ENCODE data around the gene LHX6.

LHX6 gene

DNA sequence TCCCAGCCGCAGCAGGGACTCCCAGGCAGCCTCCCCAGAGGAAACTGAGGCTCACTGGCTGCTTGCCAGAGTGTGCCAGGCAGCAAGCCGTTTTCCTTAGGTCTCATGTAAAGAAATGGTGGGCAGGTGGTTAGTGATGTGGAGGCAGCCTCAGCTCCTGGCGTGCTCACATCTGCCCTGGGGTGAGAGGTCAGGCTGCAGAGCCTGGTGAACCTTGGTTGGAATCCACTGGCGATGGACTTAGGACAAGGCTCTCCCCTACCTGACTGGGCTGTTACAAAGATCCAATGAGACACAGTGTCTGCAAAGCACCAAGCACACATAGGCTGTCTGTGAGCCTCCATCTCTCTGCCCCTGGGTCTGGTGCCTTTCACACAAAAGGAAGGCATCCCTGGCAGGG is 30.9 kb downstream of the LHX6 start:
- H3K27ac ChIP-seq = no peak overlapping the region
- TF ChIP-seq, protein P1, sequence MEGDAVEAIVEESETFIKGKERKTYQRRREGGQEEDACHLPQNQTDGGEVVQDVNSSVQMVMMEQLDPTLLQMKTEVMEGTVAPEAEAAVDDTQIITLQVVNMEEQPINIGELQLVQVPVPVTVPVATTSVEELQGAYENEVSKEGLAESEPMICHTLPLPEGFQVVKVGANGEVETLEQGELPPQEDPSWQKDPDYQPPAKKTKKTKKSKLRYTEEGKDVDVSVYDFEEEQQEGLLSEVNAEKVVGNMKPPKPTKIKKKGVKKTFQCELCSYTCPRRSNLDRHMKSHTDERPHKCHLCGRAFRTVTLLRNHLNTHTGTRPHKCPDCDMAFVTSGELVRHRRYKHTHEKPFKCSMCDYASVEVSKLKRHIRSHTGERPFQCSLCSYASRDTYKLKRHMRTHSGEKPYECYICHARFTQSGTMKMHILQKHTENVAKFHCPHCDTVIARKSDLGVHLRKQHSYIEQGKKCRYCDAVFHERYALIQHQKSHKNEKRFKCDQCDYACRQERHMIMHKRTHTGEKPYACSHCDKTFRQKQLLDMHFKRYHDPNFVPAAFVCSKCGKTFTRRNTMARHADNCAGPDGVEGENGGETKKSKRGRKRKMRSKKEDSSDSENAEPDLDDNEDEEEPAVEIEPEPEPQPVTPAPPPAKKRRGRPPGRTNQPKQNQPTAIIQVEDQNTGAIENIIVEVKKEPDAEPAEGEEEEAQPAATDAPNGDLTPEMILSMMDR (conservative IDR thresholded peaks at IDR 0.05) = no peak

DNA sequence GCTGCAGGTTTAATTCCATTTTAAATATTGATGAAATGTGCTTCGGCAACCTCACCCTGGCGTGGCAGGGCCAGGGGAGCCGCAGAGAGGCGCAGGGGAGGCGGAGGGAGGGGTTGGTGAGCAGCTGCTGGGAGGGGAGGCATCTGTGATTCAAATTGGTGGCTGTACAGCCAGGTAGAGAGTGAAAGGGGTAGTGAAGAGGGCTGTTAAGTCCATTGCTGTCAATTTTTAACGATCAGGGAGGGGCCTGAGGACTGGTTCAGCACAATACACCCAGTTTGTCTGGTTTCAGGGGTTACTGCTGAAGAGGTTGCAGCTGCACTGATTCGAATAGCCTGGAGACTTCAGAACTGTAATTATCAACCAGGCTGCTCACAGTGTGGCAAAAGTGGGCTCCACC is 31.3 kb downstream of the LHX6 start:
- no peak overlapping the region for H3K27ac ChIP-seq
- TF ChIP-seq, protein P1 (conservative IDR thresholded peaks at IDR 0.05) = no peak

DNA sequence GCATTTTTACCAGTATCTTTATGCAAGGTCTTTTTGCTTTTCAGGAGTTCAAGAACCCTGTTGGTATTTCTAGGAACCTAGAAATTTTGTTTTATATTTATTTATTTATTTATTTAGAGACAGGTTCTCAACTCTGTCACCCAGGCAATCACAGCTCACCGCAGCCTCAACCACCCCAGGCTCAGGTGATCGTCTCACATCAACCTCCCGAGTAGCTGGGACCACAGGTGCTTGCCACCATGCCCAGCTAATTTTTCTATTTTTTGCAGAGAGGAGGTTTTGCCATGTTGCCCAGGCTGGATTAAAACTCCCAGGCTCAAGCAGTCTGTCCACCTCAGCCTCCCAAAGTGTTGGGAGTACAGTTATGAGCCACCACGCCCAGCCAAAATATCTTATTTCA is 32.9 kb downstream of the LHX6 start:
- TF ChIP-seq, protein P1 (conservative IDR thresholded peaks at IDR 0.05) = no peak
- no peak overlapping the region for H3K27ac ChIP-seq

DNA sequence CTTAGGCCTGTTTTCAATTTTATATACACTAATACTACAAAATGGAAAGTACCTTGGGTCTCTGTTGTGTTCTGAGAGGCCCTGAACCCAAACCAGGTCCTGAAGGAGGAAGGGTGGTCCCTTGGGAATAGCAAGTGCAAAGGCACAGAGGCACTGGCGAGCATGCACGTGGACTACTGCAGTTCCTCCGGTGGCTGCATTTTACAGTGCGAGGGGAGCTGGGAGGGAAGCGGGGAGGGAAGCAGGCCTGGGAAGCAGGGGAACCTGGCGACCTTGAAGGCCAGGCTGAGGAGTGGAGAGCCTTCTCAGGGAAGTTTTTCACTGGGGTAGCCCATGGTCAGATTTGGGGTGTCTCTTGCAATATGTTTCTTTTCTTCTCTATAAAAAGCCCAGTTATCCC is 35.1 kb downstream of the LHX6 start:
- TF ChIP-seq, protein P1 (conservative IDR thresholded peaks at IDR 0.05) = no peak
- H3K27ac ChIP-seq = no peak overlapping the region

DNA sequence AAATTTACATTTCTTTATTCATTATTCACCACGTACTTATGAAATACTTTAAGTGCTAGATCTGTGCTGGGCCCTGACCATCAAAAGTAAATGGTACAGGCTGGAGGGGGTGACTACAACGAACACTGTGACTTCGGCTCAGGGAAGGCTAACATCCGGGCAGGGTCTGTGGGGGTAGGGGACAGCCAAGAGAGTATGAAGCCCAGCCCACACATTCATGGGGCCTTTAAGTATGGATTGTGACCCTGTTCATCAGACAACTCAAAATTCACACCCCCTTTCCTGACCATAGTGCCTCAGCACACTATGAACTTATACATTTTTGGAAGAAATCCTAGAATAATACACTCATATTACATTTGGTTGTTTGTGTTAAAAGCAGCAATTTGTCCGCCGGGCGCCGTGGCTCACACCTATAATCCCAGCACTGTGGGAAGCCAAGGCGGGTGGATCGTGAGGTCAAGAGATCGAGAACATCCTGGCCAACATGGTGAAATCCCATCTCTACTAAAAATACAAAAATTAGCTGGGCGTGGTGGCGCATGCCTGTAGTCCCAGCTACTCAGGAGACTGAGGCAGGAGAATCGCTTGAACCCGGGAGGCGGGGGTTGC is 35.7 kb downstream of the LHX6 start:
- TF ChIP-seq, protein P1 (conservative IDR thresholded peaks at IDR 0.05) = no peak
- no peak overlapping the region for H3K27ac ChIP-seq

DNA sequence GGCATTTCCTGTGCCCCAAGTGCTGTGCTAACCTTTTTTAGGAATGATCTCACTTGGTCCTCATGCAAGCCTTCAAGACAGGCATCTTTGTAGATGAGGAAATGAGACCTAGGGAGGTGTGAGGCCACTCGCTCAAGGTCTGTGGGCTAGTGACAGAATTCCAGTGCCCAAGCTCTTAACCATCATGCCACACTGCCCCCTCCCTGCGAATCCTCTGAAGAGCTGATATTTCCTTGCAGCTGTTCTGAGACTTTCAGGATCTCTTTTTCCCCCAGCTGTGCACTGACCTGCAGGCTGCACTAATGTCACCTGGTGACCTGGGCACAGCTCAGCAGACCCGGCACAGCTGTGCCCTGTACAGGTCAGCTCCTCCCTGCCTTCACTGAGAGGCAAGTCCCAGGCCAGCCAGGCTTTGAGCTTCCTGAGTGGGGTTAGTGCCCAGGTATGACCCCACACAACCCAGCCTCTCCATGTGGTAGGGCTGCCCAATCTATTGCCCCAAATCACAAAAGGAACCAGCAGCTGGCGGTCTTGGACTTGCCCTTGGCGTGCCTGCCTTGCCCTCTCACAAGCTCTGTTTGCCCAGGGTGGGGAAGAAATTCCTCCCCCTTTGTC is 36.4 kb downstream of the LHX6 start:
- no peak overlapping the region for H3K27ac ChIP-seq
- TF ChIP-seq, protein P1 (conservative IDR thresholded peaks at IDR 0.05) = no peak

DNA sequence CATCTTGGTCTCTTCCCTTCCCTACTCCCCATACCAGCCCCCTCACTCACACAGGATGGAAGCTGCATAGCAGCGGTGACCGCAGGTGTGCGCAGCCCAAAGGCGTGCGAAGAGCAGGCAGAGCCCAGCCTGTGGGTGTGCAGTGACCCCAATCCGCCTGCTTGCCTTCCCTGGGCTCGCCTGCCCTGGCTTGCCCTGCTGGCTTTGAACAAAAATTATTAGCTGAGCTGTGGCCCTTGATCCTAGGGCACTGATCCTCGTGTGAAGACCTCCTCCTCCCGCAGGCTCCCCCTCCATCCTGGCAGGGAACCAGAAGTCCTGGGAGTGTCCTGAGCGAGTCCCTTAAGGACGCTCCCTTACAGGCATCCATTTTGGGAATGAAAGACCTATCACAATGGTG is 37.2 kb downstream of the LHX6 start:
- peak overlapping the region; percentile 46; the same call in 1 of the 2 replicates for H3K27ac ChIP-seq
- TF ChIP-seq, protein P1 (conservative IDR thresholded peaks at IDR 0.05) = no peak

Measured in VCaP (cell line).